ENCODE measurements around the gene ZBTB16.

ZBTB16 gene, protein sequence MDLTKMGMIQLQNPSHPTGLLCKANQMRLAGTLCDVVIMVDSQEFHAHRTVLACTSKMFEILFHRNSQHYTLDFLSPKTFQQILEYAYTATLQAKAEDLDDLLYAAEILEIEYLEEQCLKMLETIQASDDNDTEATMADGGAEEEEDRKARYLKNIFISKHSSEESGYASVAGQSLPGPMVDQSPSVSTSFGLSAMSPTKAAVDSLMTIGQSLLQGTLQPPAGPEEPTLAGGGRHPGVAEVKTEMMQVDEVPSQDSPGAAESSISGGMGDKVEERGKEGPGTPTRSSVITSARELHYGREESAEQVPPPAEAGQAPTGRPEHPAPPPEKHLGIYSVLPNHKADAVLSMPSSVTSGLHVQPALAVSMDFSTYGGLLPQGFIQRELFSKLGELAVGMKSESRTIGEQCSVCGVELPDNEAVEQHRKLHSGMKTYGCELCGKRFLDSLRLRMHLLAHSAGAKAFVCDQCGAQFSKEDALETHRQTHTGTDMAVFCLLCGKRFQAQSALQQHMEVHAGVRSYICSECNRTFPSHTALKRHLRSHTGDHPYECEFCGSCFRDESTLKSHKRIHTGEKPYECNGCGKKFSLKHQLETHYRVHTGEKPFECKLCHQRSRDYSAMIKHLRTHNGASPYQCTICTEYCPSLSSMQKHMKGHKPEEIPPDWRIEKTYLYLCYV

GRCh38 chr11:114059278-114059983, at the start of gene ZBTB16:
TSS of gene ZBTB16 (plus strand) at chr11:114059711. CDS start at chr11:114063301, 3,590 bp downstream.
- DNase-seq, result peak; percentile 98

GRCh38 chr11:114010931-114011330, 48.6 kb upstream of the ZBTB16 start:
- DNase-seq, result no peak

DNA sequence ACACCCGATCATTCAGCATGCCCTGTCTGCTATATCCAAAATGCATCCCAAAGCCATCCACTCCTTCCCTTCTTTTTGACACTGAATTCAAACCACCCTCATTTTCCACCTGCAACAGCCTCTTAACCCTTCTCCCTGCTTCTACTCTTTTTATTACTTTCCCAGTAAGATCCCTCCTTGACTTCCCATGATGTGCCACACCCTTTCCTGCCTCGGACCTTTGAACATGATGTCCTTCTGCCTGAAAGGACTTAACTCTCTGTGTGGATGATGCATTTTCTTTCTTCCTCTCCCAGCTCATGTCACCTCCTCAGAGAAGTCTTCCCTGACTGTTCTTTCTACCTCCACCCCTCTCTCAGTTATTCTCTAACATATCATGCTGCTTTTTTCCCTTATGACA, 48.1 kb upstream of the ZBTB16 start:
- no peak for DNase-seq

DNA sequence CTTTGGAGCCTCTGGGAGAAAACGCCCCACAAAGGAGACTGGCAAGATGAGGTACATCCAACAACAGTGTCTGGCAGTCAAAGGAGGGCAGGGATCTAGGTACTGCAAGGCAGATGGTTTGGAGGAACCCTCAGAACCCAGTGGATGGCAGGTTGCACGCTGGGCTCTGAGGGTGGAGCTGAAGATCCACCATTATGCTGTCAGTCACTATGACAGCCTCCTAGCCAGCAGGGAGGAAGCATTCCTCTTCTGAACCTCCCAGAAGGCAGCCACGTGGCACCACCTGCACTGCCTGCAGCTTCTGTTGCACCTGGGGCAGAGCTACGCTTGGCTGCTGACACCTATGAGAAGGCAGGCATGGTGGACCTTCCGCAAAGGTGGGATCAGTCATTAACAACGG, 44.4 kb upstream of the ZBTB16 start:
- DNase-seq, result peak; percentile 21

DNA sequence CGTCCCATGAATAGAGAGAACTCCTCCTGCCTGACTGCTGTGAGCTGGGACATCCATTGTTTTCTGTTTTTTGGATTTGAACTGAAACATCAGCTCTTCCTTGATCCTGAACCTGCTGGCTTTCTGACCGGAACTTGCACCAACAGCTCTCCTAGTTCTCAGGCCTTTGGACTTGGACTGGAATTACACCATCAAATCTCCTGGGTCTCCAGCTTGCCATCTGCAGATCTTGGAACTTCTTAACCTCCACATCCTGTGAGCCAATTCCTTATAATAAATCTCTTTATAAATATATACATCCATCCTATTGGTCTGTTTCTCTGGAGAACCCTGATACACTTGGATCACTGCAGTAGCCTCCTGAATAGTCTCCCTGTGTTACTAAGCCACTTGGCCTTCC, 42.5 kb upstream of the ZBTB16 start:
- no peak for DNase-seq

- DNase-seq, result no peak
Measured at GRCh38 chr11:114017723-114018122, 41.8 kb upstream of the ZBTB16 start.

DNA sequence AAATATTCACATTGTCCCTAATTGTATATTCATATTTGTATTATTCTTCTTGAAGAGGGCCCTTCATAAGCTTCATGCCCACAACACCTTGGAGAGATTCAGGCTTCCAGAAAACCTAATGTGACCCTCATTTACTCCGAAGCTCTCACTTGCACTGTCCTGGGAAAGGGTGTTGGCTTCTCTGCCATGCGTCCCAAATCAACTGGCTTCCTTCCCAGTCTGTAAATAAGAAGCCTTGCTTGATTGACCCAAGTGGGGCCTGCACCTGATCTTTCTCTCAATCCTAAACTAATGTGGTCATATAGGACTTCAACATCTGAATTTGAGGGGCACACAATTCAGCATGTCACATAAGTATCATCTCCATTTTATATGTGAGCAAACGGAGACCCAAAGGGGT, 40.5 kb upstream of the ZBTB16 start:
- DNase-seq, result no peak

DNA sequence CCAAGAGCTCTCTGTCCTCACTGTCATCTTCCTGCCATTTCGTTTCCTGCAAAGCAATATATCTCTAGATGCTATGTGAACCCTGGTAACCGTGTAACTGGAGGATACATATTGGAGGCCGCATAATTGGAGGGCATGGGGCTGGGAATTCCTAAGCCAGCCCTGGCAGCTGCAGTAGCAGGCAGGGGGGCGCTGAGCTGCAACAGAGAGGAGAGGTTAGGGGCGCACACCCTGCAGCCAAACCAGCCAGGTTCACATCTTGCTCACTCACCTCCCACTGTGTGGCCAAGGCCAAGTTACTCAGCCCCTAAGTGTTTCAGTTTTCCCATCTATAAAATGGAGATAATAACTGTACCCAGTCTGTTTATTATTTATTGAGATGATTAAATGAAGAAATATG, 39.9 kb upstream of the ZBTB16 start:
- no peak for DNase-seq

- no peak for DNase-seq
Measured at GRCh38 chr11:114025329-114025907, 34.1 kb upstream of the ZBTB16 start.

DNA sequence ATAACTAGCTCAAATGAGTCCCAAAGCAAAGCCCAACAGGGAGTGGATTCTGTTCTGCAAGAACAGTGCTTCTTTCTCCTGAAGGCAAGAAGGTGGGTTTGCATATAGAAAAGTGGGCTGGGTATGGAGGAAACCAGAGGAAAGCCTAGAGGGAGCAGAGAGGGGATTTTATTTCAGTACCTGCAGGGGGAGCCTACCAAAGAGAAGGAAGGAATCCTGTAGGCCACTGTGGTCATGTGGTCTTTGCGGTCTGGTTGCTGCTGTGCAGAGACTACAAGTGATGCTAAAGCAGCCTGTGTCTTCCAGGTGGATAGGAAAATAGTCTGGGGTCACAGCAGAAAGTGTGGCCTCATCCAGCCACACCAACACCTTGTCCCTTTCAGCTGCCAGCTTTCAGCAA, 33.2 kb upstream of the ZBTB16 start:
- DNase-seq, result peak; percentile 82

- DNase-seq, result no peak
Measured at GRCh38 chr11:114027391-114027790, 32.1 kb upstream of the ZBTB16 start.

GRCh38 chr11:114027926-114028325, 31.6 kb upstream of the ZBTB16 start:
- peak; percentile 54 for DNase-seq

- no peak for DNase-seq
Measured at GRCh38 chr11:114031246-114031966, 28.1 kb upstream of the ZBTB16 start.

DNA sequence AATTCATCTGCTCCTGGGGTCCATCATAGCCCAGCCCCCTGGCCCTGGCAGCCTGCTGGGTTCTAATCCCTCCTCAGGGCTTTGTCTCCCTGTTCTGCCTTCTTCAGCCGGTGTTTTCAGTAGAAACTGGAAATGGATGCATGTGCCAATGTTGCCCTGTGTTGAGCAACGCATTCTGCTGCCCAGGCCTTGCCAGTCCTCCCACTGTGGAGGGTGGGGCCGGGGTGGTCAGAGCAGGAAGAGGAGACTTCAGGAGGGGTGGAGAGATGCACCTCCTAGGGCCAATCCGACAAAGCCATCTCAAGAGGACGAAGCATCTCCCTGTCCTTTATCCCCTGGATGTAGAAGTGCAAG, 27.6 kb upstream of the ZBTB16 start:
- no peak for DNase-seq

GRCh38 chr11:114033066-114033465, 26.4 kb upstream of the ZBTB16 start:
- DNase-seq, result no peak

GRCh38 chr11:114033572-114033971, 25.9 kb upstream of the ZBTB16 start:
- no peak for DNase-seq

DNA sequence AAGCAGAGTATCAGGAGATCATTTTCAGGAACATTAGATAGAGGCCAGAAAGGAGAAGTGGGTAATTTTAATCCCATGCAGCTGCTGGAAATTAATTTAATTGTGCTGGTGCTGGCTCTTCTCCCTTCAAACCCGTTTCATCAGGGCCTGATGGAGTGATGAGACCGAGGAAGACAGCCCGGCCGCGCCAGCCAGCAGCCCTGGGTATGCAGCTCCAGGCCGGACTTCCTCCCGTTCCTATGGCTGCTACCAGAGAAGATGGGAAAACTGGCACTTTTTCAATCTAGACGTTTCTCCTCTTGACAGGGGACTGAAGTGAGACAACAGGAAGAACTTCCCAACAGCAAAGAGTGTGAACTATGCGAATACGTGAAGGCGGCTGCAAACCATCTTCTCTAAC, 24.6 kb upstream of the ZBTB16 start:
- no peak for DNase-seq

GRCh38 chr11:114036147-114036811, 23.2 kb upstream of the ZBTB16 start:
- peak; percentile 62 for DNase-seq

DNA sequence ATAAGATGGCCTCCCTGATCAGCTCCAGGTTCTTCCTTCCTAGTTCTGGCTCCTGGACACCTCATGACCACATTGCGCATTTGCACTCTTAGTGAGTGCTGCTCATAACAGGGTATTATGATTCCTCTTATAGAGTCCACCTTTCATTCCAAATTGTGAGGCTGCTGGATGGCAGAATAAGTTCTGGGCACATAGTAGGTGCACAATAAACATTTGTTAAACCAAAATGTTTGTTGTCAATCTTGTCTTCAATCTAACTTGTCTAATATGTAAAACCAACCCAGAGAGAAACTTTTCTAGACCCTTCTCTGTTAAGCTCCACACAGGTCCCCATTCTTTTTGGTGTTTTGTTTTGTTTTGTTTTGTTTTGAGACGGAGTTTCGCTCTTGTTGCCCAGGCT, 22.6 kb upstream of the ZBTB16 start:
- no peak for DNase-seq

- no peak for DNase-seq
Measured at GRCh38 chr11:114039551-114039950, 20.0 kb upstream of the ZBTB16 start.

GRCh38 chr11:114040706-114041211, 18.8 kb upstream of the ZBTB16 start:
- peak; percentile 34 for DNase-seq

DNA sequence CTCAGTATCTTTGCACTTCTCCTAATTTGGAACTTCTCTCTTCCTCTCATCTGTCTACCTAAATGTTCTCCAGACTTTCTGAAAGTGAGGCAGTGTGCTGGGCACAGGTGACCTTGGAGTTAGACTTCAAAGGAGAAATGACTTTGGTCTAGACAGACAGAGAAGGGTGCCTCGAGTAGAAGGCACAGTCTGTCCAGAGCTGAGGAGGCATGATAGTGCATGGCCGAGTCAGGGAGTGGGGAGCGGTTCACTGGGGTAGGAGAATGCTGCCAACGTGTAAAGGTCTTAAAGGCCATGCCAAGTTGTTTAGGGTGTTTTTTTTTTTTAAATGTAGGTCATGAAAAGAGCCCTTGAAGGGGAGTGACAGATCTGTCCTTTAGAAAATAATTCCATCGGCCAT, 17.3 kb upstream of the ZBTB16 start:
- DNase-seq, result no peak
